IMR-90 (cell line): Measurements from ENCODE around the gene KCNJ10. TPM values are rescaled to one million over a fixed set of nuclear protein-coding genes. Genes with fewer than 3 reads are reported as not detected.

ENCODE experiments used
- ATAC-seq: fragments of 200-7000 bp; cut with Tn5 transposase; 2 replicates; pipeline ENCODE4 v1.9.1; 2020; ENCODE audit warnings: low read depth, mild to moderate bottlenecking, moderate library complexity
- BruUV-seq: library from RNA; stranded (reverse); fragments of 400-500 nt; replicated peaks from 2 replicates; lab custom pipeline; 2021; lab: Mats Ljungman, UMichigan
- CTCF ChIA-PET: fragments of 300-600 bp; formaldehyde crosslinking; extraction: SDS; loops from one replicate; lab custom pipeline; 2021; ENCODE audit warnings: antibody characterized with exemption; lab: Yijun Ruan, JAX
- POLR2A ChIA-PET: fragments of 300-600 bp; sonication (Branson Sonifier 250); formaldehyde crosslinking; loops from one replicate; lab custom pipeline; 2022; ENCODE audit warnings: antibody characterized with exemption; ENCODE audit not compliant: unreplicated experiment; lab: Charles Lee
- DNase-seq: peaks from one replicate; pipeline ENCODE4 v3.0.0; 2013
- H2AFZ ChIP-seq: replicated peaks from 2 replicates; pipeline ENCODE3; 2013; ENCODE audit warnings: low read length, mild to moderate bottlenecking; ENCODE audit not compliant: poor library complexity
- H2AK5ac ChIP-seq: 2 replicates; pipeline ENCODE4 v1.6.1; 2013; ENCODE audit warnings: low read depth, low read length, inconsistent platforms
- H2AK9ac ChIP-seq: replicated peaks from 2 replicates; pipeline ENCODE3; 2013; ENCODE audit warnings: mild to moderate bottlenecking, low read depth, low read length, moderate library complexity; ENCODE audit not compliant: poor library complexity
- H2BK120ac ChIP-seq: 2 replicates; pipeline ENCODE4 v1.6.1; 2013; ENCODE audit warnings: low read depth, low read length, inconsistent platforms
- H2BK15ac ChIP-seq: 3 replicates; pipeline ENCODE4 v1.6.1; 2013; ENCODE audit warnings: low read depth, low read length, inconsistent platforms
- H2BK20ac ChIP-seq: 2 replicates; pipeline ENCODE4 v1.6.1; 2013; ENCODE audit warnings: low read depth, mild to moderate bottlenecking, inconsistent platforms, low read length, moderate library complexity
- H2BK5ac ChIP-seq: 2 replicates; pipeline ENCODE4 v1.6.1; 2013; ENCODE audit warnings: mild to moderate bottlenecking, low read depth, low read length, inconsistent platforms; ENCODE audit not compliant: poor library complexity, severe bottlenecking
- H3K14ac ChIP-seq: replicated peaks from 2 replicates; pipeline ENCODE4 v1.6.1; 2013; ENCODE audit warnings: low read depth, low read length, inconsistent platforms
- H3K18ac ChIP-seq: 2 replicates; pipeline ENCODE4 v1.6.1; 2013; ENCODE audit warnings: low read depth, low read length, control low read depth
- H3K23ac ChIP-seq: 2 replicates; pipeline ENCODE4 v1.6.1; 2013; ENCODE audit warnings: low read depth, low read length, inconsistent platforms
- H3K27ac ChIP-seq: 2 replicates; pipeline ENCODE4 v1.5.1; 2013; ENCODE audit warnings: mild to moderate bottlenecking, control low read depth, low read length; ENCODE audit not compliant: insufficient read depth
- H3K27me3 ChIP-seq: 2 replicates; pipeline ENCODE4 v1.6.1; 2013; ENCODE audit warnings: low read length; ENCODE audit not compliant: control insufficient read depth, insufficient read depth
- H3K36me3 ChIP-seq: 2 replicates; pipeline ENCODE4 v1.6.1; 2013; ENCODE audit warnings: low read length, mixed read lengths; ENCODE audit not compliant: control insufficient read depth, insufficient read depth
- H3K4ac ChIP-seq: 2 replicates; pipeline ENCODE4 v1.6.1; 2013; ENCODE audit warnings: low read depth, low read length, inconsistent platforms
- H3K4me1 ChIP-seq: 2 replicates; pipeline ENCODE4 v1.6.1; 2013; ENCODE audit warnings: low read length, mixed read lengths; ENCODE audit not compliant: control insufficient read depth, insufficient read depth
- H3K4me2 ChIP-seq: 2 replicates; pipeline ENCODE4 v1.6.1; 2013; ENCODE audit warnings: low read depth, mild to moderate bottlenecking, control low read depth, low read length, moderate library complexity
- H3K4me3 ChIP-seq: 2 replicates; pipeline ENCODE4 v1.5.1; 2013; ENCODE audit warnings: low read depth, mild to moderate bottlenecking, control low read depth, low read length, moderate library complexity; ENCODE audit not compliant: insufficient read depth
- H3K56ac ChIP-seq: 2 replicates; pipeline ENCODE4 v1.6.1; 2013; ENCODE audit warnings: low read length, inconsistent platforms; ENCODE audit not compliant: insufficient read depth; ENCODE audit errors: extremely low read depth
- H3K79me1 ChIP-seq, 2 experiments: 2 replicates each; pipeline ENCODE4 v1.6.1; 2013; ENCODE audit warnings: low read length in 2 of 2, inconsistent platforms in 1 of 2, low read depth in 1 of 2
- H3K9ac ChIP-seq: 2 replicates; pipeline ENCODE4 v1.6.1; 2013; ENCODE audit warnings: low read depth, low read length, control low read depth
- H3K9me1 ChIP-seq: 2 replicates; pipeline ENCODE4 v1.6.1; 2013; ENCODE audit warnings: low read length, inconsistent platforms; ENCODE audit not compliant: insufficient read depth
- H3K9me3 ChIP-seq: 2 replicates; pipeline ENCODE4 v1.6.1; 2013; ENCODE audit warnings: low read length; ENCODE audit not compliant: control insufficient read depth, insufficient read depth
- H4K20me1 ChIP-seq: 2 replicates; pipeline ENCODE4 v1.6.1; 2013; ENCODE audit warnings: low read length, inconsistent platforms; ENCODE audit not compliant: insufficient read depth
- H4K5ac ChIP-seq: 2 replicates; pipeline ENCODE4 v1.6.1; 2013; ENCODE audit warnings: mild to moderate bottlenecking, low read depth, low read length, control low read depth
- H4K8ac ChIP-seq, 2 experiments: 2 replicates each; pipeline ENCODE4 v1.6.1; 2013; ENCODE audit warnings: low read depth in 2 of 2, low read length in 2 of 2, control low read depth in 1 of 2, inconsistent platforms in 1 of 2
- H4K91ac ChIP-seq: 2 replicates; pipeline ENCODE4 v1.6.1; 2013; ENCODE audit warnings: low read depth, low read length, inconsistent platforms; ENCODE audit not compliant: insufficient read depth
- BHLHE40 ChIP-seq: fragments of 150-350 bp; IDR thresholded peaks from 2 replicates; pipeline ENCODE4 v1.6.1; 2016; ENCODE audit warnings: mild to moderate bottlenecking, low read depth, low read length
- CEBPB ChIP-seq: IDR thresholded peaks from 2 replicates; pipeline ENCODE4 v1.6.1; 2012; ENCODE audit warnings: low read depth, low read length, improper control_type of control experiment
- CHD1 ChIP-seq: IDR thresholded peaks from 2 replicates; pipeline ENCODE4 v1.6.1; 2012; ENCODE audit warnings: low read depth, low read length, improper control_type of control experiment
- CTCF ChIP-seq: conservative IDR thresholded peaks from 2 replicates; pipeline ENCODE4 v1.5.1; 2012; ENCODE audit warnings: mild to moderate bottlenecking, low read depth, low read length, improper control_type of control experiment
- ELK1 ChIP-seq: fragments of 150-350 bp; IDR thresholded peaks from 2 replicates; pipeline ENCODE4 v1.6.1; 2016; ENCODE audit warnings: low read depth, mild to moderate bottlenecking, low read length, moderate library complexity, borderline replicate concordance
- FOS ChIP-seq: fragments of 150-350 bp; IDR thresholded peaks from 2 replicates; pipeline ENCODE4 v1.6.1; 2016; ENCODE audit warnings: low read depth, low read length
- MAFK ChIP-seq: IDR thresholded peaks from 2 replicates; pipeline ENCODE4 v1.6.1; 2012; ENCODE audit warnings: low read depth, low read length, improper control_type of control experiment
- MAZ ChIP-seq: IDR thresholded peaks from 2 replicates; pipeline ENCODE4 v1.6.1; 2012; ENCODE audit warnings: low read depth, mild to moderate bottlenecking, low read length, improper control_type of control experiment, moderate library complexity, borderline replicate concordance
- MXI1 ChIP-seq: IDR thresholded peaks from 2 replicates; pipeline ENCODE4 v1.6.1; 2012; ENCODE audit warnings: low read depth, mild to moderate bottlenecking, low read length, moderate library complexity, borderline replicate concordance
- NFE2L2 ChIP-seq: fragments of 150-350 bp; IDR thresholded peaks from 2 replicates; pipeline ENCODE4 v1.6.1; 2016; ENCODE audit warnings: low read depth, mild to moderate bottlenecking, low read length
- POLR2A ChIP-seq: IDR thresholded peaks from 2 replicates; pipeline ENCODE4 v1.6.1; 2012; ENCODE audit warnings: mild to moderate bottlenecking, low read depth, low read length
- RAD21 ChIP-seq: IDR thresholded peaks from 2 replicates; pipeline ENCODE4 v1.6.1; 2012; ENCODE audit warnings: low read length, improper control_type of control experiment
- RCOR1 ChIP-seq: IDR thresholded peaks from 2 replicates; pipeline ENCODE4 v1.6.1; 2012; ENCODE audit warnings: mild to moderate bottlenecking, low read length, improper control_type of control experiment; ENCODE audit not compliant: insufficient replicate concordance
- RFX5 ChIP-seq: IDR thresholded peaks from 2 replicates; pipeline ENCODE4 v1.8.0; 2012; ENCODE audit warnings: low read depth, mild to moderate bottlenecking, low read length, moderate library complexity
- SMC3 ChIP-seq: fragments of 150-350 bp; IDR thresholded peaks from 2 replicates; pipeline ENCODE4 v1.6.1; 2016; ENCODE audit warnings: low read depth, mild to moderate bottlenecking, antibody characterized with exemption, low read length, moderate library complexity
- USF2 ChIP-seq: fragments of 150-350 bp; IDR thresholded peaks from 2 replicates; pipeline ENCODE4 v1.6.1; 2017; ENCODE audit warnings: mild to moderate bottlenecking, antibody characterized with exemption, low read length, low read depth
- WGBS, 2 experiments: methylation state at CpG; one replicate each; pipeline versions ENCODE4 v1.1.5 to v1.1.7; 2013; ENCODE audit warnings: missing lambda C conversion rate in 2 of 2; ENCODE audit not compliant: insufficient read length in 1 of 2; ENCODE audit errors: extremely low coverage in 2 of 2; 5-methylcytosine and 5-hydroxymethylcytosine counted together
- dilution Hi-C: fragments of 300-500 bp; cut with HindIII; formaldehyde crosslinking; loops from one replicate; pipeline ENCODE4 v1.14.3; 2018; ENCODE audit warnings: low sequenced_read_pairs; ENCODE audit not compliant: unreplicated experiment
- in situ Hi-C: fragments of 300-500 bp; cut with MboI; formaldehyde crosslinking; loops from 3 replicates; pipeline ENCODE4 v1.14.3; 2019; ENCODE audit warnings: low sequenced_read_pairs, inconsistent platforms, mixed read lengths
- intact Hi-C: fragments of 100-400 bp; cut with micrococcal nuclease; formaldehyde crosslinking; loops from 2 replicates; pipeline ENCODE4 v1.10.0; 2022
- polyA plus RNA-seq, 3 experiments: library from polyadenylated mRNA; depleted of rRNA; stranded (reverse); fragments of >200 nt; gene quantifications; 2 replicates each; pipeline ENCODE4 v1.2.3, GENCODE V29; 2012; ENCODE audit warnings: low replicate concordance in 1 of 3
- total RNA-seq: library from RNA; depleted of rRNA; stranded (reverse); fragments of >200 nt; gene quantifications from 2 replicates; pipeline ENCODE4 v1.2.3, GENCODE V29; 2012

Gene KCNJ10
- total and polyA plus RNA-seq, 2 of the 4 experiments (the other 2 are of a cell fraction) = not detected

GRCh38 chr1:160063176-160063575 lies 6.8 kb downstream of the KCNJ10 start:
- H2BK15ac ChIP-seq = no peak overlapping the region
- H2BK20ac ChIP-seq = no peak overlapping the region
- in situ Hi-C loops (no loop called here), dilution Hi-C loops (no loop called here), intact Hi-C loops (no loop called here)
- H3K4me1 ChIP-seq = no peaks in the 10 kb centered on the region
- no peak overlapping the region for H2AK5ac ChIP-seq
- no peaks in the 10 kb centered on the region for H3K9me3 ChIP-seq
- ChIA-PET CTCF (no interaction called here), POLR2A (no interaction called here)
- H3K27ac ChIP-seq = no peak overlapping the region
- no peaks in the 10 kb centered on the region for H3K79me1 ChIP-seq
- peaks cover 67% of the 10 kb centered on the region for H3K27me3 ChIP-seq
- H4K20me1 ChIP-seq = no peaks in the 10 kb centered on the region
- no peak overlapping the region for H3K9ac ChIP-seq
- no TSS peak for BruUV-seq
- H2BK5ac ChIP-seq = no peak overlapping the region
- no peak overlapping the region for H4K91ac ChIP-seq
- no peak overlapping the region for H3K23ac ChIP-seq
- no peak overlapping the region for H3K56ac ChIP-seq
- TF ChIP-seq CTCF = no peak
- no peak for TF ChIP-seq SMC3
- TF ChIP-seq MXI1 = no peak
- no peak for TF ChIP-seq USF2
- TF ChIP-seq POLR2A = no peak
- no peak for TF ChIP-seq FOS
- no peak for TF ChIP-seq CHD1
- TF ChIP-seq MAFK = no peak
- no peak for TF ChIP-seq BHLHE40
- TF ChIP-seq ELK1 = no peak
- TF ChIP-seq RAD21 = no peak
- no peak for TF ChIP-seq NFE2L2
- TF ChIP-seq RFX5 = no peak
- no peak for TF ChIP-seq CEBPB
- TF ChIP-seq RCOR1 = no peak
- TF ChIP-seq MAZ = no peak
- no peak overlapping the region for H2AFZ ChIP-seq
- no peak overlapping the region for H2AK9ac ChIP-seq
- H3K36me3 ChIP-seq = no peaks in the 10 kb centered on the region
- H3K14ac ChIP-seq = no peak overlapping the region
- H3K9me1 ChIP-seq = no peaks in the 10 kb centered on the region
- H3K4me3 ChIP-seq = no peak overlapping the region
- WGBS, 2 experiments = no CpG with 5 or more reads among the region's 5 CpGs
- no peak overlapping the region for H4K8ac ChIP-seq
- no peak overlapping the region for H4K5ac ChIP-seq
- DNase-seq = no peak
- no peak overlapping the region for H3K4me2 ChIP-seq
- H3K18ac ChIP-seq = no peak overlapping the region
- no peak for ATAC-seq
- no peak overlapping the region for H3K4ac ChIP-seq
- no peak overlapping the region for H2BK120ac ChIP-seq
